ENCODE measurements around the gene RBBP5. TPM values are rescaled to one million over a fixed set of nuclear protein-coding genes. Genes with fewer than 3 reads are reported as not detected.

The RBBP5 gene
- total RNA-seq, 1 experiment from 2014 or later, result 17.9 TPM

- Histone ChIP-seq H3K9me3 (ENCODE audit: insufficient read depth, low read depth) (no peaks in the 10 kb centered on the region), H2AFZ (no peak overlapping the region), H3K27me3 (ENCODE audit: insufficient read depth, low read depth) (peaks cover 60% of the 10 kb centered on the region), H3K36me3 (ENCODE audit: low read depth) (no peaks in the 10 kb centered on the region), H3K4me3 (no peak overlapping the region), H4K20me1 (ENCODE audit: insufficient read depth) (no peaks in the 10 kb centered on the region), H3K27ac (no peak overlapping the region), H3K4me1 (replicated peaks; ENCODE audit: insufficient read depth) (no peaks in the 10 kb centered on the region), H3K4me2 (no peak overlapping the region), H3K9me2 (ENCODE audit: insufficient read depth) (no peaks in the 10 kb centered on the region), H3F3A (ENCODE audit: insufficient read depth, low read depth) (no peaks in the 10 kb centered on the region), H3K79me2 (ENCODE audit: low read depth) (no peaks in the 10 kb centered on the region)
- no TSS peak for BruUV-seq (replicated peaks)
- ChIA-PET POLR2A (ENCODE audit: unreplicated experiment) (no interaction called here), CTCF (no interaction called here)
- TF ChIP-seq CTCF (conservative IDR thresholded peaks at IDR 0.05) (no peak), EZH2 (IDR thresholded peaks at IDR 0.05; ENCODE audit: low read depth) (no peak)
- intact Hi-C loops (cut with micrococcal nuclease; ENCODE audit: unreplicated experiment), result no loop called here
- DNase-seq, result no peak
Observed at GRCh38 chr1:205067031-205067430, 54.7 kb downstream of the RBBP5 start.

DNA sequence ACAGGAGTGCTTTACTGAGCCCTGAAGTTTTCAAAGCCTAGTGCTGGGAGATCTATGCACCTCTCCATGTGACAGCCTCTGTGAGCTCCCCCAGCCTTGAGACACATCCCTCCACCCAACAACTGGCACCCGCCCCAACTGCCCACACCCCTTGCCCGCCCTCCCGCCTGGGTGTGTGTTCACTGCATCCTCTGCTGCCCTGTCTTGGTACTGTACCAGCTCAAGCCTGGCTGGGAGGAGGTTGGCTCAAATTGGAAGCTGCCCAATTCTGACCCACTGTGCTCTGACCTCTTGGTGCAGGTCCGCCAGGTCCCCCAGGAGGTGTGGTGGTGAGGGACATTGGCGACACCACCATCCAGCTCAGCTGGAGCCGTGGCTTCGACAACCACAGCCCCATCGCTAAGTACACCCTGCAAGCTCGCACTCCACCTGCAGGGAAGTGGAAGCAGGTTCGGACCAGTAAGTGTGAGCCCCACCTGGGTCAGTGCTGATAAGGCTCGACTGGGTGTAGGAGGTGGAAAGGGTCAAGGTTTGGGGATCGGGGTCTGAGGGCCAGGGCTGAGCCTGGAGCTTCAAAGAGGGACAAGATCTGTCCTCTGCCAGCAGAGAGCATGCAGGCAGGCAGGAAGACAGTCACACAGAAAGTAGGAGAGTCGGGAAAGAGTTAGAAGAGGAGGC is 55.5 kb downstream of the RBBP5 start:
- peaks cover 64% of the 10 kb centered on the region for H3K27me3 ChIP-seq (ENCODE audit: insufficient read depth, low read depth)
- BruUV-seq (replicated peaks), result no TSS peak
- no peak overlapping the region for H2AFZ ChIP-seq
- no peak for DNase-seq
- intact Hi-C loops (cut with micrococcal nuclease; ENCODE audit: unreplicated experiment), result no loop called here
- H3K4me2 ChIP-seq, result no peak overlapping the region
- H3K9me3 ChIP-seq (ENCODE audit: insufficient read depth, low read depth), result no peaks in the 10 kb centered on the region
- no peak overlapping the region for H3K27ac ChIP-seq
- ChIA-PET POLR2A (ENCODE audit: unreplicated experiment) (no interaction called here), CTCF (no interaction called here)
- H4K20me1 ChIP-seq (ENCODE audit: insufficient read depth), result no peaks in the 10 kb centered on the region
- no peaks in the 10 kb centered on the region for H3K9me2 ChIP-seq (ENCODE audit: insufficient read depth)
- H3F3A ChIP-seq (ENCODE audit: insufficient read depth, low read depth), result no peaks in the 10 kb centered on the region
- no peaks in the 10 kb centered on the region for H3K79me2 ChIP-seq (ENCODE audit: low read depth)
- no peaks in the 10 kb centered on the region for H3K36me3 ChIP-seq (ENCODE audit: low read depth)
- no peak overlapping the region for H3K4me3 ChIP-seq
- H3K4me1 ChIP-seq (replicated peaks; ENCODE audit: insufficient read depth), result no peaks in the 10 kb centered on the region
- no peak for TF ChIP-seq EZH2 (IDR thresholded peaks at IDR 0.05; ENCODE audit: low read depth)
- no peak for TF ChIP-seq CTCF (conservative IDR thresholded peaks at IDR 0.05)

- BruUV-seq (replicated peaks), result no TSS peak
- intact Hi-C loops (cut with micrococcal nuclease; ENCODE audit: unreplicated experiment), result no loop called here
- H3K27me3 ChIP-seq (ENCODE audit: insufficient read depth, low read depth), result peaks cover 64% of the 10 kb centered on the region
- no peak for TF ChIP-seq EZH2 (IDR thresholded peaks at IDR 0.05; ENCODE audit: low read depth)
- no peak for TF ChIP-seq CTCF (conservative IDR thresholded peaks at IDR 0.05)
- H3K36me3 ChIP-seq (ENCODE audit: low read depth), result no peaks in the 10 kb centered on the region
- H3K9me2 ChIP-seq (ENCODE audit: insufficient read depth), result no peaks in the 10 kb centered on the region
- no peak overlapping the region for H3K27ac ChIP-seq
- H3K9me3 ChIP-seq (ENCODE audit: insufficient read depth, low read depth), result no peaks in the 10 kb centered on the region
- H3K4me3 ChIP-seq, result no peak overlapping the region
- no peak for DNase-seq
- H3K79me2 ChIP-seq (ENCODE audit: low read depth), result no peaks in the 10 kb centered on the region
- no peaks in the 10 kb centered on the region for H3F3A ChIP-seq (ENCODE audit: insufficient read depth, low read depth)
- ChIA-PET POLR2A (ENCODE audit: unreplicated experiment) (no interaction called here), CTCF (no interaction called here)
- no peaks in the 10 kb centered on the region for H3K4me1 ChIP-seq (replicated peaks; ENCODE audit: insufficient read depth)
- H4K20me1 ChIP-seq (ENCODE audit: insufficient read depth), result no peaks in the 10 kb centered on the region
- no peak overlapping the region for H3K4me2 ChIP-seq
- H2AFZ ChIP-seq, result no peak overlapping the region
Observed at GRCh38 chr1:205065666-205066065, 56.1 kb downstream of the RBBP5 start.
